ENCODE results near the gene SLF2. TPM values are rescaled to one million over a fixed set of nuclear protein-coding genes. Genes with fewer than 3 reads are reported as not detected.

Gene SLF2
- total RNA-seq, 1 experiment from 2014 or later, result 43.0 TPM

- BruUV-seq (replicated peaks), result no TSS peak
- Histone ChIP-seq H3K4me2 (ENCODE audit: low read length) (no peak overlapping the region), H3K36me3 (ENCODE audit: control insufficient read depth in 1 of 2, insufficient read depth in 2 of 2, low read length in 2 of 2) (no peaks in the 10 kb centered on the region), H3K9me2 (ENCODE audit: insufficient read depth) (no peaks in the 10 kb centered on the region), H3K79me2 (ENCODE audit: insufficient read depth, low read length) (no peaks in the 10 kb centered on the region), H3K9me3 (ENCODE audit: control insufficient read depth in 1 of 2, insufficient read depth in 1 of 2, low read depth in 1 of 2, low read length in 2 of 2) (no peaks in the 10 kb centered on the region), H3K27ac (ENCODE audit: low read depth, low read length) (no peak overlapping the region), H3K4me1 (ENCODE audit: control insufficient read depth in 1 of 2, insufficient read depth in 2 of 2, low read length in 2 of 2) (peaks cover 8 to 27% of the 10 kb centered on the region in 2 experiments), H4K20me1 (ENCODE audit: insufficient read depth) (no peaks in the 10 kb centered on the region), H3K4me3 (replicated peaks in 1 of 2; ENCODE audit: low read depth in 1 of 2, low read length in 2 of 2) (no peak overlapping the region), H3K9ac (ENCODE audit: low read length) (no peak overlapping the region), H2AFZ (ENCODE audit: low read depth, low read length, poor library complexity, severe bottlenecking) (no peak overlapping the region), H3K27me3 (ENCODE audit: insufficient read depth, low read length) (no peaks in the 10 kb centered on the region)
- ATAC-seq (no peak), DNase-seq (ENCODE audit: low read depth, low spot score) (no peak)
- intact Hi-C loops (cut with micrococcal nuclease), result no loop called here
- ChIA-PET POLR2A (no interaction called here), CTCF (interaction anchor here (0.8 to 1.5 kb wide), 5 partner anchors 129 to 447 kb away, joined by 3 to 6 read pairs (median 4); no protein-coding TSS in a partner anchor), RAD21 (ENCODE audit: low non-redundant PET in 1 of 2, low total read pairs in 2 of 2, uncharacterized antibody in 2 of 2, unreplicated experiment in 2 of 2) (no interaction called here)
- no peak for TF ChIP-seq ZFX (IDR thresholded peaks at IDR 0.05)
- TF ChIP-seq ZBTB33 (IDR thresholded peaks at IDR 0.05; ENCODE audit: extremely low read depth, insufficient replicate concordance, low read length), result no peak
- no peak for TF ChIP-seq SP1 (IDR thresholded peaks at IDR 0.05; ENCODE audit: low read depth)
Observed at GRCh38 chr10:100881556-100882213, 31.1 kb upstream of the SLF2 start.

GRCh38 chr10:100882252-100882651, 30.5 kb upstream of the SLF2 start:
- intact Hi-C loops (cut with micrococcal nuclease), result no loop called here
- no peaks in the 10 kb centered on the region for H3K27me3 ChIP-seq (ENCODE audit: insufficient read depth, low read length)
- no peaks in the 10 kb centered on the region for H3K9me3 ChIP-seq (ENCODE audit: control insufficient read depth in 1 of 2, insufficient read depth in 1 of 2, low read depth in 1 of 2, low read length in 2 of 2)
- H3K9ac ChIP-seq (ENCODE audit: low read length), result no peak overlapping the region
- no peak overlapping the region for H3K4me2 ChIP-seq (ENCODE audit: low read length)
- ChIA-PET CTCF (interaction anchor here (0.9 to 1.5 kb wide), 2 partner anchors 129 to 364 kb away, joined by 3 to 4 read pairs; no protein-coding TSS in a partner anchor), RAD21 (ENCODE audit: low non-redundant PET in 1 of 2, low total read pairs in 2 of 2, uncharacterized antibody in 2 of 2, unreplicated experiment in 2 of 2) (no interaction called here), POLR2A (no interaction called here)
- DNase-seq (ENCODE audit: low read depth, low spot score), result no peak
- BruUV-seq (replicated peaks), result no TSS peak
- H3K9me2 ChIP-seq (ENCODE audit: insufficient read depth), result no peaks in the 10 kb centered on the region
- H3K4me1 ChIP-seq (ENCODE audit: control insufficient read depth in 1 of 2, insufficient read depth in 2 of 2, low read length in 2 of 2), result peaks cover 8 to 27% of the 10 kb centered on the region in 2 experiments
- H3K4me3 ChIP-seq (replicated peaks in 1 of 2; ENCODE audit: low read depth in 1 of 2, low read length in 2 of 2), result no peak overlapping the region
- no peak overlapping the region for H3K27ac ChIP-seq (ENCODE audit: low read depth, low read length)
- no peaks in the 10 kb centered on the region for H4K20me1 ChIP-seq (ENCODE audit: insufficient read depth)
- ATAC-seq, result no peak
- no peaks in the 10 kb centered on the region for H3K79me2 ChIP-seq (ENCODE audit: insufficient read depth, low read length)
- H3K36me3 ChIP-seq (ENCODE audit: control insufficient read depth in 1 of 2, insufficient read depth in 2 of 2, low read length in 2 of 2), result no peaks in the 10 kb centered on the region
- no peak overlapping the region for H2AFZ ChIP-seq (ENCODE audit: low read depth, low read length, poor library complexity, severe bottlenecking)
- TF ChIP-seq POLR2AphosphoS5 (IDR thresholded peaks at IDR 0.05; ENCODE audit: low read depth, low read length) (no peak), ZBTB33 (IDR thresholded peaks at IDR 0.05; ENCODE audit: extremely low read depth, insufficient replicate concordance, low read length) (no peak), EZH2phosphoT487 (IDR thresholded peaks at IDR 0.05; ENCODE audit: borderline replicate concordance) (no peak), ZFX (IDR thresholded peaks at IDR 0.05) (no peak), EZH2 (IDR thresholded peaks at IDR 0.05) (no peak), ATF3 (IDR thresholded peaks at IDR 0.05) (no peak), FOSL1 (IDR thresholded peaks at IDR 0.05; ENCODE audit: low read depth) (no peak), SP1 (IDR thresholded peaks at IDR 0.05; ENCODE audit: low read depth) (no peak), JUND (IDR thresholded peaks at IDR 0.05) (no peak), RAD21 (IDR thresholded peaks at IDR 0.05; ENCODE audit: low read depth) (no peak), POLR2A (IDR thresholded peaks at IDR 0.05; ENCODE audit: borderline replicate concordance, extremely low read depth, insufficient read depth, insufficient read length) (no peak), YY1 (IDR thresholded peaks at IDR 0.05; ENCODE audit: extremely low read depth, insufficient replicate concordance, low read depth, low read length) (no peak)
- TF ChIP-seq, protein P1, sequence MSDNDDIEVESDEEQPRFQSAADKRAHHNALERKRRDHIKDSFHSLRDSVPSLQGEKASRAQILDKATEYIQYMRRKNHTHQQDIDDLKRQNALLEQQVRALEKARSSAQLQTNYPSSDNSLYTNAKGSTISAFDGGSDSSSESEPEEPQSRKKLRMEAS (IDR thresholded peaks at IDR 0.05), result no peak

Data from HCT116 (cell line).